Activated CD8-positive, alpha-beta T cell treated with anti-CD3 and anti-CD28 coated beads, Interleukin-2, amount 10 ng/mL, durations not matched to agents 7 days and 5 days (primary cell): ENCODE measurements around the gene CCNL2. TPM values are rescaled to one million over a fixed set of nuclear protein-coding genes. Genes with fewer than 3 reads are reported as not detected.
"Not testable (repeated sequence)": the region's sequence is repeated elsewhere in the genome, so short reads cannot be mapped to it uniquely, and the experiment has no call there.

Experiments
- ATAC-seq: fragments of 150-1000 bp; cut with Tn5 transposase; one replicate; pipeline ENCODE4 v1.10.0; 2021; ENCODE audit warnings: moderate library complexity
- CTCF ChIA-PET: fragments of 350-600 bp; sonication (Branson Sonifier 250); formaldehyde crosslinking; loops from one replicate; lab custom pipeline; 2021; ENCODE audit warnings: antibody characterized with exemption; lab: Charles Lee
- POLR2A ChIA-PET: fragments of 350-600 bp; sonication (Branson Sonifier 250); formaldehyde crosslinking; loops from one replicate; lab custom pipeline; 2021; ENCODE audit warnings: antibody characterized with exemption; lab: Charles Lee
- DNase-seq: peaks from one replicate; pipeline ENCODE4 v3.0.0-alpha.2; 2020
- H3K27ac Mint-ChIP-seq: one replicate; pipeline ENCODE4 v1.8.0; 2021; ENCODE audit warnings: mild to moderate bottlenecking, mixed read lengths
- H3K27me3 Mint-ChIP-seq: one replicate; pipeline ENCODE4 v1.8.0; 2021; ENCODE audit warnings: low read depth, mixed read lengths
- H3K36me3 Mint-ChIP-seq: one replicate; pipeline ENCODE4 v1.8.0; 2021; ENCODE audit warnings: low read depth, mixed read lengths
- H3K4me1 Mint-ChIP-seq: one replicate; pipeline ENCODE4 v1.8.0; 2021; ENCODE audit warnings: low read depth, mixed read lengths
- H3K4me3 Mint-ChIP-seq: one replicate; pipeline ENCODE4 v1.8.0; 2021; ENCODE audit warnings: mild to moderate bottlenecking, mixed read lengths
- H3K9me3 Mint-ChIP-seq: one replicate; pipeline ENCODE4 v1.8.0; 2022; ENCODE audit warnings: mixed read lengths; ENCODE audit not compliant: insufficient read depth
- total RNA-seq, 2 experiments: library from RNA; stranded (reverse); gene quantifications; one replicate each; pipeline ENCODE4 v1.2.3, GENCODE V29; 2021

Gene CCNL2
- total RNA-seq, 2 experiments from 2014 or later: 98.3 to 110 TPM

DNA sequence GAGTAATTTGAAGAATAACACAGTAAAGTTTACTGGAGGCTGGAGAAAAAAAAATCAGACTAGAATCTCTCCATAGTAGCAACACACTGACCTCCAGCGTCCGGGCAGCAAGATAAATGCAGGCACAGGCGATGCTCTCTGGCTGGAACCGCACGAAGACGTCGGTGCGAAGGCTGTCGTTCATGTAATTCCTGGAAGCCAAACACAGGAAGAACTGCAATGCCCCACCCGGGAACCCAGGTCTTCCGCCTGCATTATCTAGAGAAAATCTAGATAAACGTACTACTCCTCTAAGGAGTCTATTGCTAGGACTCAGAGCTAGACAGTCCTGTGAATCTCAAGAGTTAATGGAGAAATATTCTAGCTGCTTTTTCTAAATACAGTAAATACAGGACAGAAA lies 8.5 kb downstream of the CCNL2 start:
- peaks cover 89% of the 10 kb centered on the region for H3K36me3 Mint-ChIP-seq
- H3K27me3 Mint-ChIP-seq: no peaks in the 10 kb centered on the region
- DNase-seq: no peak
- H3K4me1 Mint-ChIP-seq: peaks cover 9% of the 10 kb centered on the region
- ChIA-PET POLR2A (interaction anchor here (2.5 kb wide), 1 partner anchor 9 kb away, joined by 11 read pairs; the partner anchor contains the start of gene CCNL2), CTCF (interaction anchor here (1.0 kb wide), 1 partner anchor 8 kb away, joined by 3 read pairs; the partner anchor contains the start of gene CCNL2)
- no peak for ATAC-seq
- H3K27ac Mint-ChIP-seq: no peak overlapping the region
- no peak overlapping the region for H3K4me3 Mint-ChIP-seq
- no peaks in the 10 kb centered on the region for H3K9me3 Mint-ChIP-seq

DNA sequence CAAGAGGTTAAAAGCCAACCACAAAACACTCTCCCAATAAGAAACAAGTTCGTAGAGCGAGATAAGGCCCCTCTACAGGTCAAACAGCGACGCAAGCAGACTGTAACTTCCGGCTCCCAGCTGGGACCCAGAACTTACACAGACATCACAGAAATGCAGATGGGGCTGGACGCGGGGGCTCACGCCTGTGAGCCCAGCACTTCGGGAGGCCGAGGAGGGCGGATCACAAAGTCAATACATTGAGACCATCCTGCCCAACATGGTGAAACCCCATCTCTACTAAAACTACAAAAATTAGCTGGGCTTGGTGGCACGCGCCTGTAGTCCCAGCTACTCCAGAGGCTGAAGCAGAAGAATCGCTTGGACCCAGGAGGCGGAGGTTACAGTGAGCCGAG lies 11.1 kb downstream of the CCNL2 start:
- no peaks in the 10 kb centered on the region for H3K4me1 Mint-ChIP-seq
- ATAC-seq (no peak), DNase-seq (no peak)
- no peaks in the 10 kb centered on the region for H3K9me3 Mint-ChIP-seq
- H3K27ac Mint-ChIP-seq: no peak overlapping the region
- H3K27me3 Mint-ChIP-seq: no peaks in the 10 kb centered on the region
- POLR2A ChIA-PET: interaction anchor here (1.3 kb wide), 1 partner anchor 13 kb away, joined by 4 read pairs; the partner anchor contains the start of gene AURKAIP1
- CTCF ChIA-PET: no interaction called here
- peaks cover 67% of the 10 kb centered on the region for H3K36me3 Mint-ChIP-seq
- H3K4me3 Mint-ChIP-seq: no peak overlapping the region

GRCh38 chr1:1387098-1388077 lies 11.7 kb downstream of the CCNL2 start:
- CTCF ChIA-PET: no interaction called here
- DNase-seq: no peak
- no peak for ATAC-seq
- POLR2A ChIA-PET: interaction anchor here (0.6 to 1.3 kb wide), 3 partner anchors 12 to 19 kb away, joined by 3 to 5 read pairs (median 4); partner anchors contain the start of gene AURKAIP1
- no peak overlapping the region for H3K27ac Mint-ChIP-seq
- no peaks in the 10 kb centered on the region for H3K27me3 Mint-ChIP-seq
- H3K9me3 Mint-ChIP-seq: no peaks in the 10 kb centered on the region
- H3K36me3 Mint-ChIP-seq: peaks cover 60% of the 10 kb centered on the region
- no peak overlapping the region for H3K4me3 Mint-ChIP-seq
- peaks cover 3% of the 10 kb centered on the region for H3K4me1 Mint-ChIP-seq

- CTCF ChIA-PET: interaction anchor here (1.2 to 1.6 kb wide), 2 partner anchors 10 to 13 kb away, joined by 3 to 4 read pairs; partner anchors contain the start of gene CCNL2
- Mint-ChIP-seq H3K27me3 (no peaks in the 10 kb centered on the region), H3K4me1 (peaks cover 3% of the 10 kb centered on the region), H3K27ac (no peak overlapping the region), H3K9me3 (no peaks in the 10 kb centered on the region), H3K4me3 (no peak overlapping the region), H3K36me3 (peaks cover 49% of the 10 kb centered on the region)
- POLR2A ChIA-PET: no interaction called here
- ATAC-seq: no peak
- DNase-seq: no peak
Measured at GRCh38 chr1:1385931-1386330, 13.2 kb downstream of the CCNL2 start.

DNA sequence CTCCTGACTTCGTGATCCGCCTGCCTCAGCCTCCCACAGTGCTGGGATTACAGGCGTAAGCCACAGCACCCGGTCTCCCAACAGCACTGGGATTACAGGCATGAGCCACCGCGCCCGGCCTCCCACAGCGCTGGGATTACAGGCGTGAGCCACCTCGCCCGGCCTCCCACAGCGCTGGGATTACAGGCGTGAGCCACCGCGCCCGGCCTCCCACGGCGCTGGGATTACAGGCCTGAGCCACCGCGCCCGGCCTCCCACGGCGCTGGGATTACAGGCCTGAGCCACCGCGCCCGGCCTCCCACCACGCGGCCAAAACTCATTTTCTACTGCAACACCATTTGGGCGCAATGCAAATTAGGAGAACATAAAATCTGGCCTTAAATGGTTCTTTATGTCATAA lies 13.8 kb downstream of the CCNL2 start:
- H3K27ac Mint-ChIP-seq, H3K4me1 Mint-ChIP-seq, H3K4me3 Mint-ChIP-seq, H3K27me3 Mint-ChIP-seq, DNase-seq, H3K9me3 Mint-ChIP-seq, ATAC-seq: not testable (repeated sequence)
- CTCF ChIA-PET: interaction anchor here (1.2 to 1.6 kb wide), 2 partner anchors 10 to 14 kb away, joined by 3 to 4 read pairs; partner anchors contain the start of gene CCNL2
- peaks cover 43% of the 10 kb centered on the region for H3K36me3 Mint-ChIP-seq
- POLR2A ChIA-PET: interaction anchor here (0.9 kb wide), 1 partner anchor 15 kb away, joined by 3 read pairs; no protein-coding TSS in a partner anchor

- DNase-seq (no peak), ATAC-seq (no peak)
- Mint-ChIP-seq H3K4me1 (peaks cover 5% of the 10 kb centered on the region), H3K36me3 (peaks cover 6% of the 10 kb centered on the region), H3K9me3 (no peaks in the 10 kb centered on the region), H3K4me3 (no peak overlapping the region), H3K27ac (no peak overlapping the region), H3K27me3 (no peaks in the 10 kb centered on the region)
- ChIA-PET POLR2A (no interaction called here), CTCF (no interaction called here)
Measured at GRCh38 chr1:1381294-1381693, 17.8 kb downstream of the CCNL2 start.

DNA sequence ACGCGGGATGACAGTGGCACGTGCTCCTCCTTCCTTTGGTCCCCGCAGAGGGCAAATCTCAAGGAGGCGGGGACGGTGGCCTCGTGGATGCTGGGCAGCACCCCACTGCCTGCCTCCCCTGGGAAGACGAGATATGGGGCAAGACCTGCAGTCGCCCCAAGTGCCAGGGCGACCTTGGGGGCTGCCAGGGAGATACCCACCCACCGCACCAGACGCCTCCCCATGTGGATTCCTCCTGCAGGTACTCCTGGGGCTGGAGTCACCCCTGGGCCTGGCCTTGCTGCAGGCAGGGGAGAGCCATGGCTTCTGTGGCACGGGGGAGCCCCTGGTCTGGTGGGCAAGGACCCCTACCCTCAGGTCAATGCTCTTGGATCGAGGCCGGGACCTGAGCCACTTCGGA lies 18.3 kb downstream of the CCNL2 start:
- no peak overlapping the region for H3K4me3 Mint-ChIP-seq
- H3K36me3 Mint-ChIP-seq: peaks cover 2% of the 10 kb centered on the region
- CTCF ChIA-PET: no interaction called here
- H3K9me3 Mint-ChIP-seq: no peaks in the 10 kb centered on the region
- DNase-seq (no peak), ATAC-seq (no peak)
- H3K27ac Mint-ChIP-seq: no peak overlapping the region
- POLR2A ChIA-PET: no interaction called here
- peaks cover 8% of the 10 kb centered on the region for H3K4me1 Mint-ChIP-seq
- no peaks in the 10 kb centered on the region for H3K27me3 Mint-ChIP-seq

- Mint-ChIP-seq H3K9me3 (no peaks in the 10 kb centered on the region), H3K4me1 (peaks cover 21% of the 10 kb centered on the region), H3K27me3 (no peaks in the 10 kb centered on the region), H3K36me3 (peaks cover 13% of the 10 kb centered on the region), H3K4me3 (no peak overlapping the region), H3K27ac (no peak overlapping the region)
- DNase-seq (no peak), ATAC-seq (no peak)
- ChIA-PET CTCF (interaction anchor here (0.8 to 1.8 kb wide), 3 partner anchors 21 to 127 kb away, joined by 3 to 6 read pairs (median 3); partner anchors contain the start of gene CCNL2), POLR2A (interaction anchor here (4.4 kb wide), 1 partner anchor 21 kb away, joined by 41 read pairs; the partner anchor contains the start of gene CCNL2)
Measured at GRCh38 chr1:1377540-1378205, 21.5 kb downstream of the CCNL2 start.

GRCh38 chr1:1376551-1377226 lies 22.4 kb downstream of the CCNL2 start:
- ATAC-seq (no peak), DNase-seq (no peak)
- no peaks in the 10 kb centered on the region for H3K9me3 Mint-ChIP-seq
- H3K27me3 Mint-ChIP-seq: no peaks in the 10 kb centered on the region
- POLR2A ChIA-PET: interaction anchor here (0.8 to 4.4 kb wide), 2 partner anchors 22 to 28 kb away, joined by 3 to 41 read pairs; partner anchors contain the start of gene CCNL2
- CTCF ChIA-PET: interaction anchor here (0.8 to 2.5 kb wide), 4 partner anchors 22 to 128 kb away, joined by 3 to 8 read pairs (median 4); partner anchors contain the start of gene CCNL2
- H3K4me1 Mint-ChIP-seq: peaks cover 28% of the 10 kb centered on the region
- peaks cover 15% of the 10 kb centered on the region for H3K36me3 Mint-ChIP-seq
- H3K27ac Mint-ChIP-seq: peak overlapping the region; percentile 85
- peak overlapping the region; percentile 90 for H3K4me3 Mint-ChIP-seq

DNA sequence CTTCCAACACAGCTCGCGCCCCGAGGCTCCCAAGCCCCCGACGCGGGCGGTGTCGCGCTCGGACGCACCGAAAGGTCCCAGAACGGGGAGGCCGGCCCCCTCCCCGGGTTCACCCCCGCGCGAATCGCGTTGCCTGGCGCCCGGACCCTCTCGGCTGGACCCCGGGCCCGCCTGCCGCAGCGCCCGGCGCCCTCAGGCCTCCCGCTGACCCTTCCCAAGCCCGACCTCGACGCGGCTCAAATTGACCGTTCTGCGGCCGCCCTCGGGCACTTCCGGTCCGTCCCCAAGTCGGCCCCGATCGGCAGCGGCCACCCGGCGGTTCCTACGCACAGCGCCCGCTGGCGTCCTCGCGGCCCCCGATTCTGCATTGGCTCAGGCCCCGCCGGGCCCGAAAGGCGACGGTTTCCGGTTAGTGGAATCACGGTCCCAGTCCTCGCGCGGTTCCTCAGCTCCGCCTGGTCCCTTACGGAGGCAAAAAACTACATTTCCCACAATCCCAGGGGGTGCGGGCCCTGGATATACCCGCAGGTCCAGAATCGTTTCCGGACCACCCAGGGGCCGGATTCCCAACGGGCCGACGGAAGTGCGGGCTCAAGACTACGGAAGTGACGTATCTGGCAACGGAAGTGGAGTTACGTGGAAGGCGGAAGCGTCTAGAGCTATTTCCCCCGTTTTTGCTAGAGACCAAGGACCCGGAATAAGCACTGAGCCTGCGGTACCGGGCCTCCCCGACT lies 24.0 kb downstream of the CCNL2 start, which contains the start of gene AURKAIP1:
TSS of gene AURKAIP1 (minus strand) at position 279 of the 734 bp plus-strand sequence. CDS start 451 bp downstream, outside the sequence.
- Mint-ChIP-seq H3K9me3 (no peaks in the 10 kb centered on the region), H3K4me3 (peak within 1 kb of the TSS; percentile 90)

More for the DNA sequence above, 24.0 kb downstream of the CCNL2 start, which contains the start of gene AURKAIP1:
- ATAC-seq: peak; percentile 85
- ChIA-PET POLR2A (interaction anchor here (0.7 to 4.4 kb wide), 14 partner anchors 12 to 361 kb away, joined by 3 to 41 read pairs (median 3); partner anchors contain the start of genes CCNL2, ISG15 and MRPL20), CTCF (interaction anchor here (0.6 to 2.5 kb wide), 10 partner anchors 11 to 816 kb away, joined by 3 to 8 read pairs (median 6); partner anchors contain the start of genes CCNL2 and DVL1)
- H3K36me3 Mint-ChIP-seq: peaks cover 15% of the 10 kb centered on the region
- peak; percentile 98 for DNase-seq
- H3K4me1 Mint-ChIP-seq: peaks cover 40% of the 10 kb centered on the region
- H3K27me3 Mint-ChIP-seq: no peaks in the 10 kb centered on the region
- peak within 1 kb of the TSS; percentile 98 for H3K27ac Mint-ChIP-seq
